Measurements from ENCODE around the gene FKBP4.

Gene FKBP4

GRCh38 chr12:2756756-2757155 is 38.0 kb upstream of the FKBP4 start:
- no peak for ATAC-seq (ENCODE audit: insufficient read depth, low read depth)
- Histone ChIP-seq H2AFZ (ENCODE audit: low read depth, low read length) (no peak overlapping the region), H3K27ac (ENCODE audit: low read length) (no peak overlapping the region), H3K9ac (ENCODE audit: low read depth, low read length) (no peak overlapping the region), H3K4me3 (ENCODE audit: low read depth in 1 of 2, low read length in 2 of 2) (no peak overlapping the region), H3K4me1 (ENCODE audit: insufficient read depth, low read length) (no peaks in the 10 kb centered on the region), H3K4me2 (ENCODE audit: insufficient read depth, low read length) (no peak overlapping the region), H4K20me1 (ENCODE audit: insufficient read depth, low read length) (peaks cover 11% of the 10 kb centered on the region), H3K9me3 (ENCODE audit: insufficient read depth, low read length, severe bottlenecking) (no peaks in the 10 kb centered on the region), H3K36me3 (ENCODE audit: insufficient read depth, low read length) (no peaks in the 10 kb centered on the region), H3K79me2 (ENCODE audit: insufficient read depth, low read length) (no peaks in the 10 kb centered on the region), H3K27me3 (ENCODE audit: insufficient read depth, low read length, poor library complexity) (no peaks in the 10 kb centered on the region)
- TF ChIP-seq EZH2 (IDR thresholded peaks at IDR 0.05; ENCODE audit: borderline replicate concordance, low read depth, low read length, severe bottlenecking) (no peak), CTCF (IDR thresholded peaks at IDR 0.05; ENCODE audit: borderline replicate concordance, extremely low read depth, low read length, poor library complexity, severe bottlenecking) (no peak)
- DNase-seq = no peak

- Histone ChIP-seq H3K4me2 (ENCODE audit: insufficient read depth, low read length) (no peak overlapping the region), H4K20me1 (ENCODE audit: insufficient read depth, low read length) (0 out of 2 replicates have a peak, but pooled peaks cover 4% of the 10 kb centered on the region), H3K9ac (ENCODE audit: low read depth, low read length) (no peak overlapping the region), H3K27me3 (ENCODE audit: insufficient read depth, low read length, poor library complexity) (no peaks in the 10 kb centered on the region), H3K36me3 (ENCODE audit: insufficient read depth, low read length) (no peaks in the 10 kb centered on the region), H3K79me2 (ENCODE audit: insufficient read depth, low read length) (no peaks in the 10 kb centered on the region), H3K27ac (ENCODE audit: low read length) (no peak overlapping the region), H3K9me3 (ENCODE audit: insufficient read depth, low read length, severe bottlenecking) (no peaks in the 10 kb centered on the region), H2AFZ (ENCODE audit: low read depth, low read length) (no peak overlapping the region), H3K4me3 (ENCODE audit: low read depth in 1 of 2, low read length in 2 of 2) (no peak overlapping the region), H3K4me1 (ENCODE audit: insufficient read depth, low read length) (no peaks in the 10 kb centered on the region)
- no peak for ATAC-seq (ENCODE audit: insufficient read depth, low read depth)
- no peak for DNase-seq
- TF ChIP-seq EZH2 (IDR thresholded peaks at IDR 0.05; ENCODE audit: borderline replicate concordance, low read depth, low read length, severe bottlenecking) (no peak), CTCF (IDR thresholded peaks at IDR 0.05; ENCODE audit: borderline replicate concordance, extremely low read depth, low read length, poor library complexity, severe bottlenecking) (no peak)
Measured at GRCh38 chr12:2759733-2760132, 35.0 kb upstream of the FKBP4 start.

- ATAC-seq (ENCODE audit: insufficient read depth, low read depth) (no peak), DNase-seq (no peak)
- no peaks in the 10 kb centered on the region for H3K79me2 ChIP-seq (ENCODE audit: insufficient read depth, low read length)
- no peak overlapping the region for H3K4me2 ChIP-seq (ENCODE audit: insufficient read depth, low read length)
- TF ChIP-seq CTCF (IDR thresholded peaks at IDR 0.05; ENCODE audit: borderline replicate concordance, extremely low read depth, low read length, poor library complexity, severe bottlenecking) (no peak), EZH2 (IDR thresholded peaks at IDR 0.05; ENCODE audit: borderline replicate concordance, low read depth, low read length, severe bottlenecking) (no peak)
- H4K20me1 ChIP-seq (ENCODE audit: insufficient read depth, low read length) = 0 out of 2 replicates have a peak, but pooled peaks cover 9% of the 10 kb centered on the region
- no peak overlapping the region for H3K4me3 ChIP-seq (ENCODE audit: low read depth in 1 of 2, low read length in 2 of 2)
- no peak overlapping the region for H3K9ac ChIP-seq (ENCODE audit: low read depth, low read length)
- no peaks in the 10 kb centered on the region for H3K9me3 ChIP-seq (ENCODE audit: insufficient read depth, low read length, severe bottlenecking)
- H3K27me3 ChIP-seq (ENCODE audit: insufficient read depth, low read length, poor library complexity) = no peaks in the 10 kb centered on the region
- no peaks in the 10 kb centered on the region for H3K36me3 ChIP-seq (ENCODE audit: insufficient read depth, low read length)
- H2AFZ ChIP-seq (ENCODE audit: low read depth, low read length) = no peak overlapping the region
- H3K4me1 ChIP-seq (ENCODE audit: insufficient read depth, low read length) = no peaks in the 10 kb centered on the region
- H3K27ac ChIP-seq (ENCODE audit: low read length) = no peak overlapping the region
Measured at GRCh38 chr12:2764398-2764797, 30.4 kb upstream of the FKBP4 start.

- Histone ChIP-seq H4K20me1 (ENCODE audit: insufficient read depth, low read length) (0 out of 2 replicates have a peak, but pooled peaks cover 9% of the 10 kb centered on the region), H3K4me3 (ENCODE audit: low read depth in 1 of 2, low read length in 2 of 2) (no peak overlapping the region), H3K9me3 (ENCODE audit: insufficient read depth, low read length, severe bottlenecking) (no peaks in the 10 kb centered on the region), H3K4me1 (ENCODE audit: insufficient read depth, low read length) (no peaks in the 10 kb centered on the region), H3K79me2 (ENCODE audit: insufficient read depth, low read length) (no peaks in the 10 kb centered on the region), H3K9ac (ENCODE audit: low read depth, low read length) (no peak overlapping the region), H2AFZ (ENCODE audit: low read depth, low read length) (no peak overlapping the region), H3K36me3 (ENCODE audit: insufficient read depth, low read length) (no peaks in the 10 kb centered on the region), H3K27me3 (ENCODE audit: insufficient read depth, low read length, poor library complexity) (no peaks in the 10 kb centered on the region), H3K27ac (ENCODE audit: low read length) (no peak overlapping the region), H3K4me2 (ENCODE audit: insufficient read depth, low read length) (no peak overlapping the region)
- ATAC-seq (ENCODE audit: insufficient read depth, low read depth) = no peak
- DNase-seq = no peak
- no peak for TF ChIP-seq EZH2 (IDR thresholded peaks at IDR 0.05; ENCODE audit: borderline replicate concordance, low read depth, low read length, severe bottlenecking)
Measured at GRCh38 chr12:2765052-2765451, 29.7 kb upstream of the FKBP4 start.
